Panc1 (cell line): Measurements from ENCODE around the gene SPO11.

ENCODE experiments used
- CTCF ChIP-seq: fragments of 450-650 bp; IDR thresholded peaks from 2 replicates; pipeline ENCODE4 v1.5.1; 2017; ENCODE audit warnings: mild to moderate bottlenecking
- TCF7L2 ChIP-seq: IDR thresholded peaks from 2 replicates; pipeline ENCODE4 v1.6.1; 2011; ENCODE audit warnings: mild to moderate bottlenecking, low read depth, low read length, inconsistent platforms

- no peak for TF ChIP-seq CTCF
- TF ChIP-seq TCF7L2: no peak
Observed at GRCh38 chr20:57281900-57282299, 47.7 kb upstream of the SPO11 start.
